Natural killer cell treated with Interleukin-12 subunit alpha and Interleukin-12 subunit beta and Interleukin-15 and Interleukin-18, amount 100 ng/mL, for 72 hours (primary cell): Measurements from ENCODE around the gene TLK2. TPM values are rescaled to one million over a fixed set of nuclear protein-coding genes. Genes with fewer than 3 reads are reported as not detected.

ENCODE experiments used
- ATAC-seq, 2 donors: fragments of 150-1000 bp; cut with Tn5 transposase in 1 of 2; sonication (Bioruptor Pico), chemical (Tn5 transposase) in 1 of 2; 2 replicates each; pipeline ENCODE4 v1.10.0; 2021
- DNase-seq: peaks from one replicate; pipeline ENCODE4 v3.0.0; 2022; ENCODE audit warnings: low spot score
- H3K27ac Mint-ChIP-seq, 2 donors: 1 replicate in 1 of 2; 2 replicates in 1 of 2; pipeline ENCODE4 v1.8.0; 2022; ENCODE audit warnings: mixed read lengths in 2 of 2, mild to moderate bottlenecking in 1 of 2, moderate library complexity in 1 of 2
- H3K27me3 Mint-ChIP-seq, 2 donors: 1 replicate in 1 of 2; 2 replicates in 1 of 2; pipeline ENCODE4 v1.8.0; 2022; ENCODE audit warnings: mixed read lengths in 2 of 2
- H3K36me3 Mint-ChIP-seq: one replicate; pipeline ENCODE4 v1.8.0; 2022; ENCODE audit warnings: mixed read lengths
- H3K4me1 Mint-ChIP-seq, 2 donors: 1 replicate in 1 of 2; 2 replicates in 1 of 2; pipeline ENCODE4 v1.8.0; 2022; ENCODE audit warnings: low read depth in 2 of 2, mixed read lengths in 2 of 2, mild to moderate bottlenecking in 1 of 2
- H3K4me3 Mint-ChIP-seq: one replicate; pipeline ENCODE4 v1.8.0; 2022; ENCODE audit warnings: mixed read lengths
- H3K9me3 Mint-ChIP-seq: 2 replicates; pipeline ENCODE4 v1.8.0; 2022; ENCODE audit warnings: mixed read lengths
- total RNA-seq, 2 donors: library from RNA; stranded (reverse); gene quantifications; one replicate each; pipeline ENCODE4 v1.2.3, GENCODE V29; 2022

Gene TLK2
- total RNA-seq, 2 donors from 2014 or later = 51.4 to 58.7 TPM

DNA sequence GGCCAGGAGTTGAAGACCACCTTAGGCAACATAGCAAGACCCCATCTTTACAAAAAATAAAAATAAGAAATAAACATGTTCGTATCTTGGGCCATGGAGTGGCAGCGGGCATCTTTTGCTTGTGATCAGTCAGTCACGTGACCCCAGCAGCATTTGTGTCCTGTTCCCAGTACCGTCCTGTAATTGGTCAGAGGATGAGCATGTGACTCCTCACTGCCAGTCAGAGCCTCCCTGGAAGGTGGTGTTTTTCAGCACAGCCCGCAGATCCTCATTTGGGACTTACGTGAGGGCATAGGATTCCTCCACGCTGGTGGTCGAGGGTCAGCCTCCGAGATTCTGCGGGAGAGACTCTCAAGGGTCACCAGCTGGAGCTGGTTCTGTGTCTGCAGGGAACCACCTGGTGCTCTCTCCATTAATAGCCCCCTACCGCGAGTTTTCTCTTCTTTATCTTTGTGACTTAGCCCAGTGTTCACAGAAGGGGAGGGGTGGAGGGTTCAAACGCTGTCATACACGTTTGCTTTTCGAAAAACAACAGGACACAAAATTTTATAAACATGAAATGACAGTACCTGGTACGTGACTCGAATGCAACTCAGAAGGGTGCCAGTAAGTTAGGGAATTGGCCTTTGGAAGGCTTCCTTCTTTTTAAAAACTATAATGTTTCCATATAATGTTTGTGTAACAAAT is 166.0 kb downstream of the TLK2 start:
- DNase-seq = no peak
- H3K9me3 Mint-ChIP-seq = no peaks in the 10 kb centered on the region
- peaks cover 17 to 22% of the 10 kb centered on the region in 2 donors for H3K27me3 Mint-ChIP-seq
- ATAC-seq = no peak
- H3K36me3 Mint-ChIP-seq = no peaks in the 10 kb centered on the region
- no peak overlapping the region for H3K4me3 Mint-ChIP-seq
- H3K27ac Mint-ChIP-seq = no peak overlapping the region
- H3K4me1 Mint-ChIP-seq = peaks cover 3 to 4% of the 10 kb centered on the region in 2 donors

- no peak for ATAC-seq
- peaks cover 14 to 15% of the 10 kb centered on the region in 2 donors for H3K27me3 Mint-ChIP-seq
- H3K4me1 Mint-ChIP-seq = peaks cover 15 to 18% of the 10 kb centered on the region in 2 donors
- no peak overlapping the region for H3K4me3 Mint-ChIP-seq
- no peaks in the 10 kb centered on the region for H3K36me3 Mint-ChIP-seq
- H3K9me3 Mint-ChIP-seq = no peaks in the 10 kb centered on the region
- DNase-seq = no peak
- H3K27ac Mint-ChIP-seq = no peak overlapping the region
Observed at GRCh38 chr17:62648251-62648955, 169.8 kb downstream of the TLK2 start.

GRCh38 chr17:62648956-62649294 is 170.3 kb downstream of the TLK2 start:
- Mint-ChIP-seq H3K36me3 (no peaks in the 10 kb centered on the region), H3K9me3 (no peaks in the 10 kb centered on the region), H3K4me3 (no peak overlapping the region), H3K27me3 (peaks cover 14% of the 10 kb centered on the region in 2 donors), H3K27ac (no peak overlapping the region), H3K4me1 (peaks cover 18 to 21% of the 10 kb centered on the region in 2 donors)
- ATAC-seq (no peak), DNase-seq (no peak)

GRCh38 chr17:62649570-62649969 is 170.9 kb downstream of the TLK2 start:
- H3K4me3 Mint-ChIP-seq = no peak overlapping the region
- DNase-seq = no peak
- no peaks in the 10 kb centered on the region for H3K36me3 Mint-ChIP-seq
- no peak overlapping the region for H3K27ac Mint-ChIP-seq
- H3K9me3 Mint-ChIP-seq = no peaks in the 10 kb centered on the region
- H3K4me1 Mint-ChIP-seq = peaks cover 23 to 25% of the 10 kb centered on the region in 2 donors
- no peak for ATAC-seq
- peaks cover 18 to 19% of the 10 kb centered on the region in 2 donors for H3K27me3 Mint-ChIP-seq

- Mint-ChIP-seq H3K27me3 (peaks cover 18 to 19% of the 10 kb centered on the region in 2 donors), H3K9me3 (no peaks in the 10 kb centered on the region), H3K4me1 (peaks cover 23 to 25% of the 10 kb centered on the region in 2 donors), H3K4me3 (no peak overlapping the region), H3K27ac (no peak overlapping the region), H3K36me3 (no peaks in the 10 kb centered on the region)
- DNase-seq = no peak
- no peak for ATAC-seq
Observed at GRCh38 chr17:62650587-62650986, 172.0 kb downstream of the TLK2 start.

DNA sequence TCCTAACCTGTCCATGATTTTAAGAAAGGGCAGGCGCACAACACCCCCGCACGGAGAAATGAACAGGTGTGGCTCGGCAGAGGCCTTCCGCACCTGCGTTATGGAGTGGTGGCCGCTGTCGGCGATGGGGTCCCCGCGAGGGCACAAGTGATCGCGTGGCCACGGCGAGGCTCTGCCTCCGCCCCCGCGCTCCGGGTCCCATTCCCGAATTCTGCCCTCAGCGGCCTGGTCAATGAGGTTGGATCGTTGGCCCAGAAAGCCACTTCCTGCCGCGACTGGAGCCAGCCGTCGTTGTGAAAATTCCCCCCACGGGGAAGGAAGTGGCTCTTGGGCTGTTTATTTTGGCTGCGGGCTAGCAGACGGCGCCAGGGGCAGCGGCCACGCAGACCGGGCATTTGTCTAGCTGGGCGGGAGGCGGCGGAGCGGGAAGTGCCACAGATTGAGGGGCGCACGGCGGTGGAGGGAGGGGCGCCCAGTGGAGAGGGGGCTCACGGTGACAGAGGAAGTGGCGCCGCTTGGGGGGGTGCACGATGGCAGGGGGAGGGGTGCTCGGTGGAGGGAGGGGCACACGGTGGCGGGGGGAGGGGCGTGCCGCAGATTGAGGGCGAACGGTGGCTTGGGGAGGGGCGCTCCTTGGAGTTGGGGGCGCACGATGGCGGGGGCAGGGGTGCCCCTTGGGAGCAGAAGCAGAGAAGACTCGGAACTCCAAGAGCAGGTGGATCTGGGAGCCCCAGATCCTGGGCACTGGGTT is 173.8 kb downstream of the TLK2 start:
- no peaks in the 10 kb centered on the region for H3K36me3 Mint-ChIP-seq
- peaks cover 11 to 13% of the 10 kb centered on the region in 2 donors for H3K27me3 Mint-ChIP-seq
- H3K27ac Mint-ChIP-seq = peak overlapping the region; percentile 53 to 59
- H3K9me3 Mint-ChIP-seq = no peaks in the 10 kb centered on the region
- H3K4me3 Mint-ChIP-seq = peak overlapping the region; percentile 74
- ATAC-seq = peak in 1 of 2 donors; percentile 3
- peak; percentile 76 for DNase-seq
- peaks cover 23 to 25% of the 10 kb centered on the region in 2 donors for H3K4me1 Mint-ChIP-seq

DNA sequence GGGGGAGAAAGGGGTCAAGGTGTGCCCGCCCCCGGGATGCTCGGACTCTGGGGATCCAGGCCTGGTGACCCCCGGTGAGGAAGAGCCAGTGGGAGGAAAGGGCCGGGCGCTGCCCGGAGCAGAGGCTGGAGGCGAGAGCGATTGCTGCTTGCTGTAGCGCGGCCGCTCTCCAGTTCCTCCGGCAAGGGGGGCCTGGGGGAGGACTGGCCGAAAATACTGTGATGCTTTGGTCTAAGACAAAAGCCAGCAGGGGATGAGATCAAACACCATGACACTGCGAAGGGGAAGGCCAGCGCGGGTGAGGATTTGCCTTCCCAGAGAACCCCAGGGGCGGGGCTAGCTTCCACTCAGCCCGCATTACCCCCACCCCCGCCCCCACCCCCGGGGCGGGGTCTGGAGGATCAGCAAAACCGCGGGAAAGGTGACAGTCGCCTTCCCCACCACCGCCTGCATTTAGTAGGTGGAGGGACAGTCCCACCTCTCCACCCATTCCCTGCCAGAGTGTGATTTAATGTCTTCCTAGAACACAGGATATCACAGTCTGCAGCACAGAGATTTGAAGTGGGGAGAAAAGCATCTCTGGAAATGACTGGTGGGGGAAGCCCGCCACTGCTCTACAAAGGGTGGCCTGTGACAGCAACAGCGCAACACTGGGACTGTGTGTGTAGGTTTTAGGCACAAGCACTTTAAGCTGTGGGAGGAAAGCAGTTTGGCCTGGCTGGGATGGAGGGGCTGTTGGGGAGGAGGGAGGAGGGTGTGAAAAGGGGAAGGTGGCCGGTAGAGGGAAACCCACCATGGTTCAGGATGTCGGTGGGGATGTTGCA is 174.6 kb downstream of the TLK2 start:
- peak; percentile 91 for DNase-seq
- ATAC-seq = peak; percentile 94 to 95
- Mint-ChIP-seq H3K4me1 (peaks cover 23 to 25% of the 10 kb centered on the region in 2 donors), H3K27me3 (peaks cover 11 to 13% of the 10 kb centered on the region in 2 donors), H3K9me3 (no peaks in the 10 kb centered on the region), H3K36me3 (no peaks in the 10 kb centered on the region), H3K4me3 (peak overlapping the region; percentile 74), H3K27ac (peak overlapping the region; percentile 53 to 59)

GRCh38 chr17:62653826-62654761 is 175.5 kb downstream of the TLK2 start:
- no peaks in the 10 kb centered on the region for H3K36me3 Mint-ChIP-seq
- peaks cover 23 to 25% of the 10 kb centered on the region in 2 donors for H3K4me1 Mint-ChIP-seq
- H3K27ac Mint-ChIP-seq = peak overlapping the region in 1 of 2 donors; percentile 53
- H3K4me3 Mint-ChIP-seq = peak overlapping the region; percentile 74
- peaks cover 11 to 15% of the 10 kb centered on the region in 2 donors for H3K27me3 Mint-ChIP-seq
- no peaks in the 10 kb centered on the region for H3K9me3 Mint-ChIP-seq
- no peak for DNase-seq
- peak in 1 of 2 donors; percentile 1 for ATAC-seq

DNA sequence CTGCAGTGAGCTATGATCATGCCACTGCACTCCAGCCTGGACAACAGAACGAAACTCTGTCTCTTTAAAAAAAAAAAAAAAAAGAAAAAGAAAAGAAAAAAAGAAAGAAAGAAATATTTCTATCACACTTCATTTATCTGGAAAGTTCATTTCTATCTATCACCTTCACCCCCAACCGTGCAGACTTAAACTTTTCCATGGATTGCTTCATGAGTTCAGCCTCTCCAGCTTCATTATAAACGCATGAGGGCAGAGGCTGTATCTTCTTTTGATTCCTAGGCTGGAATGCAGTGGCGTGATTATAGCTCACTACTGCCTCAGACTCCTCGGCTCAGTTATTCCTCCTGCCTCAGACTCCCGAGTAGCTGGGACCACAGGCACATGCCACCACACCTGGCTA is 177.0 kb downstream of the TLK2 start:
- Mint-ChIP-seq H3K27ac (no peak overlapping the region), H3K4me3 (no peak overlapping the region), H3K27me3 (peaks cover 13 to 15% of the 10 kb centered on the region in 2 donors), H3K4me1 (peaks cover 23 to 25% of the 10 kb centered on the region in 2 donors), H3K36me3 (peaks cover 5% of the 10 kb centered on the region), H3K9me3 (peaks cover 1% of the 10 kb centered on the region)
- DNase-seq (no peak), ATAC-seq (no peak)

DNA sequence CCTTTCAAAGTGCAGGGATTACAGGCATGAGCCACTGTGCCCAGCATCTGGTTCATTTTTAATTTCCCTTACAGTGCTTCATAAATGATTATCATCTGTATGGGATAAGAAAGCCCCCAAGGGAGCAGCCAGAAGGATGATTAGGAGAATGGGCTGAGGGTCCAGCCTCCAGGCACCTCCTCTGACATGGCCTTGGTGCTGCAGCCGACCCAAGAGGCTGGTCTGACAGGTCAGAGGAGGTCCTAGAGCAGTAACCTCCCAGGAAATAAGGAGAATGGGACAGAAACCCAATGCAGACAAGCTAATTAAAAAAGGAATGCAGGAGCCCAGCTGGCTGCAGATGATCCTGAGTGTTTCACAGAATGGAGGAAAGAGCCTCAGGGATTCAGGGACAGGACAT is 177.8 kb downstream of the TLK2 start:
- peaks cover 23 to 25% of the 10 kb centered on the region in 2 donors for H3K4me1 Mint-ChIP-seq
- H3K27ac Mint-ChIP-seq = no peak overlapping the region
- peaks cover 16 to 21% of the 10 kb centered on the region in 2 donors for H3K27me3 Mint-ChIP-seq
- DNase-seq (no peak), ATAC-seq (no peak)
- H3K4me3 Mint-ChIP-seq = no peak overlapping the region
- H3K9me3 Mint-ChIP-seq = peaks cover 6% of the 10 kb centered on the region
- H3K36me3 Mint-ChIP-seq = peaks cover 12% of the 10 kb centered on the region

GRCh38 chr17:62657145-62657665 is 178.6 kb downstream of the TLK2 start:
- DNase-seq = no peak
- ATAC-seq = no peak
- Mint-ChIP-seq H3K27me3 (peaks cover 19 to 24% of the 10 kb centered on the region in 2 donors), H3K36me3 (peaks cover 14% of the 10 kb centered on the region), H3K27ac (no peak overlapping the region), H3K9me3 (peaks cover 8% of the 10 kb centered on the region), H3K4me3 (no peak overlapping the region), H3K4me1 (peaks cover 20 to 22% of the 10 kb centered on the region in 2 donors)

DNA sequence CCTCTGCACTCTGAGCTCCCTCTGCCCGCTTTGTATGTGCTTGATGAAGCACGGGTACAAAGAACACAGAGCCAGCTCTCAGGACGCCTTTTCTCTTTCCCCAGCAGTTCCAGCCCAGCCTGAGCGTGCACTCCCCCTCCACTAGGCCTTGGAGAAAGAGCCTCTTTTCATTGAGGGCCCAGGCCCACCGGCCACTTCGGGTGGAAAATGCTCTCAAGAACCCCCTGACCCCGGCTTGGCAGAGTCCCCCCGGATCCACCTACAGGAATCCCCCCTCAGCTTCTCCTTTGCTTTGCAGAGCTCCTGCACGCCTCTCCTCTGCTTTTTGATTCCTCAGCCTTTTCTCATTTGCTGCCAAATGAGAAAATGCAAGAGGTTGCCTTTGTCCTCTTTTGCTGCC is 179.1 kb downstream of the TLK2 start:
- peaks cover 19 to 26% of the 10 kb centered on the region in 2 donors for H3K27me3 Mint-ChIP-seq

More for the DNA sequence above, 179.1 kb downstream of the TLK2 start:
- Mint-ChIP-seq H3K4me3 (no peak overlapping the region), H3K36me3 (peaks cover 14% of the 10 kb centered on the region), H3K4me1 (peaks cover 15 to 18% of the 10 kb centered on the region in 2 donors), H3K27ac (no peak overlapping the region), H3K9me3 (peaks cover 8% of the 10 kb centered on the region)
- ATAC-seq = no peak
- DNase-seq = no peak
